Peyer's patch (tissue), 4 donors: ENCODE results near the gene POU5F2. TPM values are rescaled to one million over a fixed set of nuclear protein-coding genes. Genes with fewer than 3 reads are reported as not detected.

Experiments used
- DNase-seq, 3 donors: peaks; one replicate each; pipeline ENCODE4 v3.0.0-alpha.2; 2017 to 2019
- H3K27ac ChIP-seq, 4 donors: fragments of 200-600 bp; sonication (generic); one replicate each; pipeline ENCODE4 v1.5.1; 2016 to 2019
- H3K27me3 ChIP-seq, 2 donors: fragments of 200-600 bp; sonication (generic); one replicate each; pipeline ENCODE4 v1.5.1; 2019
- H3K36me3 ChIP-seq, 3 donors: fragments of 200-600 bp; sonication (generic); one replicate each; pipeline ENCODE4 v1.5.1; 2016 to 2019
- H3K4me1 ChIP-seq, 4 donors: fragments of 200-600 bp; sonication (generic); one replicate each; pipeline ENCODE4 v1.5.1; 2016 to 2019
- H3K4me3 ChIP-seq, 4 donors: fragments of 200-600 bp; sonication (generic); 1 replicate in 3 of 4; 2 replicates in 1 of 4; pipeline ENCODE4 v1.5.1; 2016 to 2019; ENCODE audit warnings: mild to moderate bottlenecking in 1 of 4
- H3K9me3 ChIP-seq, 4 donors: fragments of 200-600 bp; sonication (generic); one replicate each; pipeline ENCODE4 v1.5.1; 2016 to 2019; ENCODE audit warnings: mild to moderate bottlenecking in 1 of 4
- CTCF ChIP-seq, 6 experiments: fragments of 450-650 bp in 4 of 6; fragments of 200-600 bp in 2 of 6; sonication (generic) in 1 of 6; IDR thresholded peaks; one replicate each; pipeline ENCODE4 v1.5.1; 2017 to 2019; ENCODE audit warnings: antibody characterized with exemption in 6 of 6, mild to moderate bottlenecking in 3 of 6, moderate library complexity in 1 of 6
- POLR2A ChIP-seq, 2 donors: fragments of 450-650 bp; IDR thresholded peaks; one replicate each; pipeline ENCODE4 v1.5.1; 2017; ENCODE audit warnings: antibody characterized with exemption in 2 of 2, mild to moderate bottlenecking in 2 of 2, moderate library complexity in 2 of 2
- total RNA-seq, 4 donors: library from RNA; depleted of rRNA; stranded (reverse); fragments of >200 nt; gene quantifications; one replicate each; pipeline ENCODE4 v1.1.0, GENCODE V29; 2016

POU5F2 gene
- total RNA-seq, 4 donors from 2014 or later: 3.5 to 8.3 (median 5.1) TPM

GRCh38 chr5:93782978-93783377, 41.6 kb upstream of the POU5F2 start:
- TF ChIP-seq CTCF (IDR thresholded peaks at IDR 0.05) (no peak), POLR2A (IDR thresholded peaks at IDR 0.05) (no peak)
- Histone ChIP-seq H3K4me1 (no peaks in the 10 kb centered on the region), H3K27me3 (no peaks in the 10 kb centered on the region), H3K27ac (no peak overlapping the region), H3K36me3 (no peaks in the 10 kb centered on the region), H3K4me3 (no peak overlapping the region), H3K9me3 (no peaks in the 10 kb centered on the region)
- DNase-seq: no peak

GRCh38 chr5:93777620-93778019, 36.2 kb upstream of the POU5F2 start:
- no peak for TF ChIP-seq CTCF (IDR thresholded peaks at IDR 0.05)
- TF ChIP-seq POLR2A (IDR thresholded peaks at IDR 0.05): no peak
- Histone ChIP-seq H3K9me3 (no peaks in the 10 kb centered on the region), H3K4me1 (no peaks in the 10 kb centered on the region), H3K4me3 (no peak overlapping the region), H3K36me3 (peaks cover 0 to 8% (median 0%) of the 10 kb centered on the region in 3 donors), H3K27ac (no peak overlapping the region), H3K27me3 (no peaks in the 10 kb centered on the region)
- DNase-seq: no peak

- TF ChIP-seq POLR2A (IDR thresholded peaks at IDR 0.05) (no peak), CTCF (IDR thresholded peaks at IDR 0.05) (no peak)
- H3K27ac ChIP-seq: no peak overlapping the region
- DNase-seq: no peak
- no peaks in the 10 kb centered on the region for H3K4me1 ChIP-seq
- H3K9me3 ChIP-seq: peaks cover 0 to 5% (median 2%) of the 10 kb centered on the region in 4 donors
- H3K4me3 ChIP-seq: no peak overlapping the region
- no peaks in the 10 kb centered on the region for H3K36me3 ChIP-seq
- H3K27me3 ChIP-seq: no peaks in the 10 kb centered on the region
Observed at GRCh38 chr5:93756372-93756771, 15.0 kb upstream of the POU5F2 start.

GRCh38 chr5:93755716-93756115, 14.3 kb upstream of the POU5F2 start:
- no peak for DNase-seq
- Histone ChIP-seq H3K9me3 (peaks cover 0 to 4% (median 0%) of the 10 kb centered on the region in 4 donors), H3K27ac (no peak overlapping the region), H3K4me1 (no peaks in the 10 kb centered on the region), H3K4me3 (no peak overlapping the region), H3K36me3 (no peaks in the 10 kb centered on the region), H3K27me3 (no peaks in the 10 kb centered on the region)
- TF ChIP-seq CTCF (IDR thresholded peaks at IDR 0.05) (no peak), POLR2A (IDR thresholded peaks at IDR 0.05) (no peak)

GRCh38 chr5:93748875-93749397, 7.5 kb upstream of the POU5F2 start:
- Histone ChIP-seq H3K4me3 (no peak overlapping the region), H3K27ac (no peak overlapping the region), H3K9me3 (no peaks in the 10 kb centered on the region), H3K4me1 (no peaks in the 10 kb centered on the region), H3K27me3 (no peaks in the 10 kb centered on the region), H3K36me3 (no peaks in the 10 kb centered on the region)
- TF ChIP-seq POLR2A (IDR thresholded peaks at IDR 0.05) (no peak), CTCF (IDR thresholded peaks at IDR 0.05) (no peak)
- no peak for DNase-seq
